CD4-positive, alpha-beta T cell treated with Interferon alpha-2 for 1 hour (primary cell): Measurements from ENCODE around the gene CSRP1.
A peak's percentile ranks its signal among the peaks of the same experiment; 100 is the strongest.
"Not testable (repeated sequence)": the region's sequence is repeated elsewhere in the genome, so short reads cannot be mapped to it uniquely, and the experiment has no call there.

Source experiments
- DNase-seq, 2 donors: peaks; one replicate each; pipeline ENCODE4 v3.0.0-alpha.2; 2020 to 2022

Gene CSRP1

GRCh38 chr1:201495551-201496295 is 11.2 kb downstream of the CSRP1 start:
- DNase-seq: no peak

GRCh38 chr1:201493757-201494617 is 12.9 kb downstream of the CSRP1 start:
- no peak for DNase-seq

GRCh38 chr1:201493026-201493656 is 13.8 kb downstream of the CSRP1 start:
- DNase-seq: not testable (repeated sequence)

GRCh38 chr1:201491896-201492511 is 14.9 kb downstream of the CSRP1 start:
- no peak for DNase-seq

GRCh38 chr1:201490708-201491131 is 16.2 kb downstream of the CSRP1 start:
- DNase-seq: no peak

GRCh38 chr1:201489643-201490261 is 17.2 kb downstream of the CSRP1 start:
- peak in 1 of 2 donors; percentile 3 for DNase-seq

- peak in 1 of 2 donors; percentile 50 for DNase-seq
Measured at GRCh38 chr1:201488830-201489589, 17.9 kb downstream of the CSRP1 start.

GRCh38 chr1:201487742-201488141 is 19.2 kb downstream of the CSRP1 start:
- DNase-seq: no peak

GRCh38 chr1:201486187-201486586 is 20.7 kb downstream of the CSRP1 start:
- no peak for DNase-seq

- DNase-seq: no peak
Measured at GRCh38 chr1:201485184-201485774, 21.6 kb downstream of the CSRP1 start.

GRCh38 chr1:201483373-201483949 is 23.5 kb downstream of the CSRP1 start:
- DNase-seq: no peak

GRCh38 chr1:201482755-201483154 is 24.2 kb downstream of the CSRP1 start:
- no peak for DNase-seq

- peak; percentile 79 to 85 for DNase-seq
Measured at GRCh38 chr1:201481761-201482493, 25.0 kb downstream of the CSRP1 start.

GRCh38 chr1:201481004-201481380 is 25.9 kb downstream of the CSRP1 start:
- no peak for DNase-seq

- DNase-seq: peak; percentile 66 to 74
Measured at GRCh38 chr1:201480231-201481003, 26.5 kb downstream of the CSRP1 start.

- DNase-seq: no peak
Measured at GRCh38 chr1:201479201-201479730, 27.7 kb downstream of the CSRP1 start.

- DNase-seq: not testable (repeated sequence)
Measured at GRCh38 chr1:201478666-201479065, 28.3 kb downstream of the CSRP1 start.

GRCh38 chr1:201476670-201477344 is 30.1 kb downstream of the CSRP1 start:
- DNase-seq: no peak
